D721Med (cell line): ENCODE data around the gene MRPS6.

ENCODE experiments used
- DNase-seq: peaks from one replicate; pipeline ENCODE4 v3.0.0; 2011; ENCODE audit warnings: low spot score; ENCODE audit not compliant: insufficient read length
- FAIRE-seq: peaks from 2 replicates; lab custom pipeline; 2011; peaks lifted over from hg19 to GRCh38; lab: Jason Lieb, UNC
- CTCF ChIP-seq: IDR thresholded peaks from 2 replicates; pipeline ENCODE4 v1.5.1; 2012; ENCODE audit warnings: mild to moderate bottlenecking, control low read depth; ENCODE audit not compliant: insufficient read depth; ENCODE audit errors: missing control alignments

MRPS6 gene

DNA sequence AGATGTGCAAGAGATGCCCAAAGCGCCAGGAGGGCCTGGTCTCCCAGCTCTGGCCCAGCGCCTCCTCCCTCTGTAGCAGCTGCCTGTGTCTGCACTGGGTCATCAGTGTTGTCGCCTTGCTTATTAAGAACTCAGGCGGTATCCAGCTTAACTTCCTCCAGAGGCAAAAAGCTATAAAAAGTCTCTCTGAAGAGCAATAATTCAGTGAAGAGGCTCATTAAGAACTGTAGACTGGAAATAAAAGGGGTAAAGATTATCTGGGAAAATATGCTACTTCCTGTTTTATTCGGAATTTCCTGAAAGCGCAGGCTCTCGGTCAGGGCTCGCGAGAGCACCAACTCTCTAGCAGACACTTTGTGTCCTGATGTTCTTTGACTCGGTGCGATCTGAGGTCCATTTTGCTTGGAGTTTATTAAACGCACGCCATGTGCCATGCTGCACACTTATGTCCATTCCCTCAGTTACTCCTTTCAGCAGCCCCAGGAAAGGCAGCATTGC, 70.4 kb downstream of the MRPS6 start:
- TF ChIP-seq CTCF, result no peak
- DNase-seq (no peak), FAIRE-seq (no peak)

DNA sequence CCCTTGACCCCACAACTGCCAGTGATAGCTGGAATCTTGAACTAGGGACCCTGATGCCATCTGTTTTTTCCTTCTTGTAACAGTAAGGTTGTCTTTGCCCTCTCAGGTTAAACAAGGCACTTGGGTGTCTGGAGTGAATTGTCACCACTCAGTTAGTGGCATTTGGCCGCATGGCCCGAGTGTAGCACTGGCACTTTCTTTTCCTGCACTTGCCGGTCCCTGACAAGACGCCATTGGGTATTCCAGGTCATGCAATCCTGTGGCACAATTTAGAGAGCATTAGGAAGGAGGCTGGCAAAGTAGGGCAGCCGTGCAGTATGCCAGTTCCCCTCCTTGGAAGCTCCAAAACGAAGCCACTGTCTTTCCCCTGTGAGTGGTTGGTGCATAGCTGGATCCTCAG, 70.8 kb downstream of the MRPS6 start:
- no peak for TF ChIP-seq CTCF
- FAIRE-seq (no peak), DNase-seq (no peak)

GRCh38 chr21:34147792-34148418, 74.5 kb downstream of the MRPS6 start:
- DNase-seq (no peak), FAIRE-seq (no peak)
- TF ChIP-seq CTCF, result no peak

DNA sequence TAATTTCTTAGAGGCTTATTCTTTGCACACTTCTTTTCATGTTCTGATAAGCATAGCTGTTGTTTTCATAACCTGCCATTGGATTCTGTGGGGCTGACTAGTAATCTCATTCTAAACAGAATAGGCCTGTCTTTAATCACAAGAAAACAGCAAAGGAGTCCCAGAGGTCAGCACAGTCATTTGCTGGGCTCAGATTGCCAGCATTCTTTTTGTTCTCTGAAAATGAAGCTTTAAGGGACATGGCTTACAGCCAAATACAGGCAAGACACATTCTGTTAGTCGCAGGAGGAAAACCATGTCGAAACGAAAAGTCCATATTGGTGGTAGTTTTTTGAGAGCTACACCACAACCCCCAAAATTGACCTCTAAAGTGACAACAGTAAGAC, 75.0 kb downstream of the MRPS6 start:
- no peak for TF ChIP-seq CTCF
- FAIRE-seq (no peak), DNase-seq (no peak)

DNA sequence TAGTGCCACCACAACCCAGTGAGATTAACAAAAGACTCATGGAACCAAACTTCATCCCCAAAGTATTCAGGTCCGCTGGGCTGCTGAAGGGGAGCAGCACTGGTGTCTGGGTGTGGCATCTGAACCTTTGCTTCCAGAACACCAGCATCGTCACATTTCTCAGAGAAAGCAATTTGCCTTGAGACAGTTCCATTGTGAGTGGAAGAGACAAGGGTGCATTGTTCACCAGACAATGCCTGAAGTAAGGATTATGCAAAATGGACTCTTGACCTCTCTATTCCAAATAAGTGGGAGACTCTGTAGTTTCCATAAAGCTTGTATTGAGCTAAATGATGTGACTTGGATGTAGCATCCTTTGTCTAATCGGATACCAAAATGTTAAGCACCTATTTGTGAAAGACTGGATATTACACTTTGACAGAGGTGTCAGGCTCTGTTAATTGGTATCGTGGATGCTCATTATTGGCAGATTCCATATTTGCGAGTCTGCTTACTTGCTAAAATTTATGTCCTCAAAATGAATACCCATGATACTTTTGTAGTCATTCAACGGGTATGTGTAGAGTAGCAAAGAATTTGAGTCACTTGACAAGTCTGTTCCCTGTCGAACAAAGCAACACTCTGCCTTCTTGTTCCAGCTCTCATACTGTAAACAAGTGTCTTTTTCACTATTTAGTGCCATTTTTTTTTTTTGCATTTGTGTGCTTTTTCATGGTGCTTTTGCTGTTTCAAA, 75.6 kb downstream of the MRPS6 start:
- TF ChIP-seq CTCF, result no peak
- FAIRE-seq, result no peak
- no peak for DNase-seq

DNA sequence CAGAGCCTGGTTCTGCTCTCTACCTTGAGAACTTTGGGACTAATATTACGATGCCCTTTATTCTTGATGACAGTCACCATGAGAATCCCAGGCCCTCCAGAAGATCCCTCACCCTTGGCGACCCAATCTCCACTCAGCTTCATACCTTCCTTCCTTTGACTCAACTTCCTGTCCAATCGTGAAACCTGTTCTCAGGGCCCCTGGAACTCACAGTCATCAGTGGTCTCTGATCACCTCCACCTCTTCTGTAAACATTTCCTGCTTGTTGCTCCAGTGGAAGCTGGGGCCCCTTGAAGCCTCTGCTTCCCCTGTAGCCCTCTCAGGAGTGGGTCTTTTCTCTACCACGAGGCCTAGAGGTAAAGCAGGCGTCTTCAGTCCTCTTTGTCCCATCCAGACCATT, 79.1 kb downstream of the MRPS6 start:
- no peak for TF ChIP-seq CTCF
- no peak for DNase-seq
- FAIRE-seq, result no peak

GRCh38 chr21:34154878-34155277, 81.5 kb downstream of the MRPS6 start:
- no peak for TF ChIP-seq CTCF
- DNase-seq (no peak), FAIRE-seq (no peak)
